GM12801 (cell line): Measurements from ENCODE around the gene LGMN.

Experiments
- TF ChIP-seq, protein P1 (sequence below): IDR thresholded peaks from one replicate; pipeline ENCODE4 v1.5.1; 2011; ENCODE audit warnings: control low read depth; ENCODE audit not compliant: insufficient read length; ENCODE audit errors: extremely low read depth

LGMN gene

DNA sequence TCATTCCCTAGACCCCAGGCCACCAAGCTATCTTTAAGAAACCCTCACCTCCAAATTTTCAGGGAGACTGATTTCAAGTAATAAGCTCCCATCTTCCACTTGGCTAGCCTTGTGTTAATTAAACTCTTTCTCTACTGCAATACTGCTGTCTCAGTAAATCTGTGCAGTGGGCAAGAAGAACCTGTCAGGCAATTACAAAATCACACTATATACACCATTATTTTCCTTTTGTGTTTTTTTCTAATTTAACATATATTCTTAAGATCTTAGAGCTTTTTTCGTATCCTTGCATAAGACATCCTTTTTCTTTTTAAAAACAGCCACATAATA, 38.0 kb upstream of the LGMN start:
- TF ChIP-seq, protein P1, sequence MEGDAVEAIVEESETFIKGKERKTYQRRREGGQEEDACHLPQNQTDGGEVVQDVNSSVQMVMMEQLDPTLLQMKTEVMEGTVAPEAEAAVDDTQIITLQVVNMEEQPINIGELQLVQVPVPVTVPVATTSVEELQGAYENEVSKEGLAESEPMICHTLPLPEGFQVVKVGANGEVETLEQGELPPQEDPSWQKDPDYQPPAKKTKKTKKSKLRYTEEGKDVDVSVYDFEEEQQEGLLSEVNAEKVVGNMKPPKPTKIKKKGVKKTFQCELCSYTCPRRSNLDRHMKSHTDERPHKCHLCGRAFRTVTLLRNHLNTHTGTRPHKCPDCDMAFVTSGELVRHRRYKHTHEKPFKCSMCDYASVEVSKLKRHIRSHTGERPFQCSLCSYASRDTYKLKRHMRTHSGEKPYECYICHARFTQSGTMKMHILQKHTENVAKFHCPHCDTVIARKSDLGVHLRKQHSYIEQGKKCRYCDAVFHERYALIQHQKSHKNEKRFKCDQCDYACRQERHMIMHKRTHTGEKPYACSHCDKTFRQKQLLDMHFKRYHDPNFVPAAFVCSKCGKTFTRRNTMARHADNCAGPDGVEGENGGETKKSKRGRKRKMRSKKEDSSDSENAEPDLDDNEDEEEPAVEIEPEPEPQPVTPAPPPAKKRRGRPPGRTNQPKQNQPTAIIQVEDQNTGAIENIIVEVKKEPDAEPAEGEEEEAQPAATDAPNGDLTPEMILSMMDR = no peak

- TF ChIP-seq, protein P1 = no peak
Observed at GRCh38 chr14:92785667-92786426, 37.4 kb upstream of the LGMN start.

DNA sequence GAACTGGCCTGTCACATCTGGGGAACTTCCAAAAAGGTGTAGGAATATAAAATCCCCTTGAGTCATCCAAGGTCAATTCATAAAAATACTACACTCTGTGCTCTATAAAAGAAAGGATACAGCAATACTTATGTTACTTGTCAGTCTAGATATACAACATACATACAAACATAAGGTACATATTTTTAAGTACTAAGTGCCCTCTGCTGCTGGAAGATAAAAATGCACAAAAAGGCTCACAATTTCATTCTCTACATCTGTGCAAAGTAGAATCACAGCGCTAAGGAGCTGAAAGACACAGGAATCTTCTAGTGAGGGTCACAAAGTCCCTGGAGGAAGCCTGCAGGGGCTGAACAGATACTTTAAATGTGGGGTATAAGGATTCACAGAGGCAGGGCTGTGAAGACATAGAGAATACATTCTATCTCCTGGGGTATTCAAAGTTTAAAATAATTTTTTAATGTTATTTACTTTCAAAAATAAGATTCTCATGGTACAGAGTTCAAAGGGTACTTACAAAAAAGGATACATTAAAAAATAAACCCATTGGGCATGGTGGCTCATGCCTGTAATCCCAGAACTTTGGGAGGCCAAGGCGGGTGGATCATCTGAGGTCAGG, 35.5 kb upstream of the LGMN start:
- TF ChIP-seq, protein P1 = no peak

- TF ChIP-seq, protein P1 = no peak
Observed at GRCh38 chr14:92781350-92781749, 32.9 kb upstream of the LGMN start.

GRCh38 chr14:92780444-92781232, 32.2 kb upstream of the LGMN start:
- TF ChIP-seq, protein P1 = no peak

DNA sequence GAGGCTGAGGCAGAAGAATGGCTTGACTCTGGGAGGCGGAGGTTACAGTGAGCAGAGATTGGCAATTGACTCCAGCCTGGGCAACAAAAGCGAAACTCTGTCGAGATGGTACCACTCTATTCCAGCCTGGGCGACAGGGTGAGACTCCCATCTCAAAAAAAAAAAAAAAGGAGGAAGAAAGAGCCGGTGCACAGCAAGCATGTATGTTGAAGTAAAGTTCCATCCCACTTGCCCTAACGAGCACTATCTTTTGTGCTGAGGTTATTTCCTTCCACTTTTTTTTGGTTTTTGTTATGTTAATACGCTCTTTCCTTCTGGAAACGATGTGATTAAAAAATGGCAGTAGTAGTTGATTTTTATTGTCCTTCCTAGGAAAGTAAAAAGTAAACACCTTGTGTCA, 26.1 kb upstream of the LGMN start:
- TF ChIP-seq, protein P1 = no peak

- TF ChIP-seq, protein P1 = no peak
Observed at GRCh38 chr14:92770484-92770883, 22.1 kb upstream of the LGMN start.
